ENCODE measurements around the gene TNXB. TPM values are rescaled to one million over a fixed set of nuclear protein-coding genes. Genes with fewer than 3 reads are reported as not detected.

The TNXB gene
- total and polyA plus RNA-seq, 9 of the 15 experiments (the other 6 are each of a cell fraction or from before 2014, with no cell fraction given) = 0.14 to 28.1 (median 12.4) TPM

DNA sequence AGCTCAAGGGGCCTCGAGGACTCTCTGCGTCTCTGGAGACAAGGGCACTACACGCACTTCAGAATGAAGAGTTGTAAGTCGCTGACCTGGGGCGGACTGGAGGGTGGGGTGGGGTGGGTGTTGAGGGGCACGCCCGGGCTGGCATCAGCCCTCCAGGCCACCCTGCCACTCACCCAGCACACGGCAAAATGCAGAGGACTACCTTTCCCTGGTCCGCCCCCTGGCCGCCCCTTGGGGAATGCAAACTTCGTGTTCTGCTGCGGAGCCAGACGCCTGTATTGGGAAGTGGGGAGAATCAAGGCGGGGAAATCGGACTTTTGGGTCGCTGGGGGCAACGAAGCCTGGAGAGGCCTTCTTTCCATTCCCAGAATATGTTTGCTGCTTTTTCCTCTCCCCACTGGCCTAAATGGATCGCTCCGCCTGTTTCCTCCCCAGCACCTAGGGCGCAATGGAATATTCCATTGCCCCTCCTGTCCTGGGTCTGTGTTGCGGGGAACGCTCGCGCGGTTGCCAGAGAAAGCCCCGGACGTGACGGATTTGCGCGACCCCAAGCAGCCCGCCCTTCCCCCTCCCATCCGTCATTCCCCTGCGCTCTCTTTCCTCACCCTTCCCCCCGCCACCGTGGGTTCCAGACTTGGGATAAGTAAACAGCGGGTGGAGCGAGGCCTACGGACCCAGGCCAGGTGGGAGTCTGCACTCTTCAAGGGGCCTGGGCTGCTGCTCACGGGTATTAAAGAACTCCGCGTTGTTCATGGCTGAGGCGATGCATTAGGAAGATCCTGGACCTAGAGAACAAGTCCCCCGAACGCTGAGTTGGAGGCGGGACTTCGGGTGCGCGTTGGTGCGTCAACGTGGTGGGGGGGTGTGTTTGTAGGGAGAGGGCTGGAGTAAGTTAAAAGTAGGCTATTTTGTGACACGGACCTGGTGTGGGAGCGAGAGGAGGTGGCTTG lies 44.7 kb upstream of the TNXB start, which contains the start of gene PPT2 (continued):
- TF ChIP-seq, protein P1, sequence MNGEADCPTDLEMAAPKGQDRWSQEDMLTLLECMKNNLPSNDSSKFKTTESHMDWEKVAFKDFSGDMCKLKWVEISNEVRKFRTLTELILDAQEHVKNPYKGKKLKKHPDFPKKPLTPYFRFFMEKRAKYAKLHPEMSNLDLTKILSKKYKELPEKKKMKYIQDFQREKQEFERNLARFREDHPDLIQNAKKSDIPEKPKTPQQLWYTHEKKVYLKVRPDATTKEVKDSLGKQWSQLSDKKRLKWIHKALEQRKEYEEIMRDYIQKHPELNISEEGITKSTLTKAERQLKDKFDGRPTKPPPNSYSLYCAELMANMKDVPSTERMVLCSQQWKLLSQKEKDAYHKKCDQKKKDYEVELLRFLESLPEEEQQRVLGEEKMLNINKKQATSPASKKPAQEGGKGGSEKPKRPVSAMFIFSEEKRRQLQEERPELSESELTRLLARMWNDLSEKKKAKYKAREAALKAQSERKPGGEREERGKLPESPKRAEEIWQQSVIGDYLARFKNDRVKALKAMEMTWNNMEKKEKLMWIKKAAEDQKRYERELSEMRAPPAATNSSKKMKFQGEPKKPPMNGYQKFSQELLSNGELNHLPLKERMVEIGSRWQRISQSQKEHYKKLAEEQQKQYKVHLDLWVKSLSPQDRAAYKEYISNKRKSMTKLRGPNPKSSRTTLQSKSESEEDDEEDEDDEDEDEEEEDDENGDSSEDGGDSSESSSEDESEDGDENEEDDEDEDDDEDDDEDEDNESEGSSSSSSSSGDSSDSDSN (IDR thresholded peaks at IDR 0.05; ENCODE audit: borderline replicate concordance in 1 of 2, low read depth in 2 of 2, low read length in 2 of 2) = peak in 1 of 2 experiments; percentile 19; a peak in 1 of 4 replicates
- no peak for TF ChIP-seq SRSF7 (optimal IDR thresholded peaks at IDR 0.05; ENCODE audit: low read depth, low read length)
- no peak for TF ChIP-seq PML (IDR thresholded peaks at IDR 0.05; ENCODE audit: low read length)
- TF ChIP-seq, protein P2, sequence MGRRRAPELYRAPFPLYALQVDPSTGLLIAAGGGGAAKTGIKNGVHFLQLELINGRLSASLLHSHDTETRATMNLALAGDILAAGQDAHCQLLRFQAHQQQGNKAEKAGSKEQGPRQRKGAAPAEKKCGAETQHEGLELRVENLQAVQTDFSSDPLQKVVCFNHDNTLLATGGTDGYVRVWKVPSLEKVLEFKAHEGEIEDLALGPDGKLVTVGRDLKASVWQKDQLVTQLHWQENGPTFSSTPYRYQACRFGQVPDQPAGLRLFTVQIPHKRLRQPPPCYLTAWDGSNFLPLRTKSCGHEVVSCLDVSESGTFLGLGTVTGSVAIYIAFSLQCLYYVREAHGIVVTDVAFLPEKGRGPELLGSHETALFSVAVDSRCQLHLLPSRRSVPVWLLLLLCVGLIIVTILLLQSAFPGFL (CRISPR knock-in tag; IDR thresholded peaks at IDR 0.05) = peak; percentile 97
- peak; percentile 78; the same call in 1 of the 2 replicates for TF ChIP-seq TFAP4 (CRISPR knock-in tag; IDR thresholded peaks at IDR 0.05; ENCODE audit: borderline replicate concordance)
- no peak for TF ChIP-seq ELF2 (CRISPR knock-in tag; IDR thresholded peaks at IDR 0.05)
- TF ChIP-seq, protein P3, sequence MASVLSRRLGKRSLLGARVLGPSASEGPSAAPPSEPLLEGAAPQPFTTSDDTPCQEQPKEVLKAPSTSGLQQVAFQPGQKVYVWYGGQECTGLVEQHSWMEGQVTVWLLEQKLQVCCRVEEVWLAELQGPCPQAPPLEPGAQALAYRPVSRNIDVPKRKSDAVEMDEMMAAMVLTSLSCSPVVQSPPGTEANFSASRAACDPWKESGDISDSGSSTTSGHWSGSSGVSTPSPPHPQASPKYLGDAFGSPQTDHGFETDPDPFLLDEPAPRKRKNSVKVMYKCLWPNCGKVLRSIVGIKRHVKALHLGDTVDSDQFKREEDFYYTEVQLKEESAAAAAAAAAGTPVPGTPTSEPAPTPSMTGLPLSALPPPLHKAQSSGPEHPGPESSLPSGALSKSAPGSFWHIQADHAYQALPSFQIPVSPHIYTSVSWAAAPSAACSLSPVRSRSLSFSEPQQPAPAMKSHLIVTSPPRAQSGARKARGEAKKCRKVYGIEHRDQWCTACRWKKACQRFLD (CRISPR knock-in tag; IDR thresholded peaks at IDR 0.05) = peak; percentile 77; the same call in 1 of the 2 replicates
- peak; percentile 10; the same call in 1 of the 2 replicates for TF ChIP-seq ZNF12 (CRISPR knock-in tag; IDR thresholded peaks at IDR 0.05)
- peak; percentile 62 for TF ChIP-seq ZNF431 (CRISPR knock-in tag; IDR thresholded peaks at IDR 0.05)
- TF ChIP-seq CAMTA2 (CRISPR knock-in tag; conservative IDR thresholded peaks at IDR 0.05) = no peak
- no peak for TF ChIP-seq ZNF780A (CRISPR knock-in tag; IDR thresholded peaks at IDR 0.05)
- no peak for TF ChIP-seq HMG20B (CRISPR knock-in tag; IDR thresholded peaks at IDR 0.05)
- TF ChIP-seq NR2C1 (IDR thresholded peaks at IDR 0.05) = peak; percentile 69
- TF ChIP-seq NR2C1 (tag; IDR thresholded peaks at IDR 0.05) = peak; percentile 59
- TF ChIP-seq, protein P4, sequence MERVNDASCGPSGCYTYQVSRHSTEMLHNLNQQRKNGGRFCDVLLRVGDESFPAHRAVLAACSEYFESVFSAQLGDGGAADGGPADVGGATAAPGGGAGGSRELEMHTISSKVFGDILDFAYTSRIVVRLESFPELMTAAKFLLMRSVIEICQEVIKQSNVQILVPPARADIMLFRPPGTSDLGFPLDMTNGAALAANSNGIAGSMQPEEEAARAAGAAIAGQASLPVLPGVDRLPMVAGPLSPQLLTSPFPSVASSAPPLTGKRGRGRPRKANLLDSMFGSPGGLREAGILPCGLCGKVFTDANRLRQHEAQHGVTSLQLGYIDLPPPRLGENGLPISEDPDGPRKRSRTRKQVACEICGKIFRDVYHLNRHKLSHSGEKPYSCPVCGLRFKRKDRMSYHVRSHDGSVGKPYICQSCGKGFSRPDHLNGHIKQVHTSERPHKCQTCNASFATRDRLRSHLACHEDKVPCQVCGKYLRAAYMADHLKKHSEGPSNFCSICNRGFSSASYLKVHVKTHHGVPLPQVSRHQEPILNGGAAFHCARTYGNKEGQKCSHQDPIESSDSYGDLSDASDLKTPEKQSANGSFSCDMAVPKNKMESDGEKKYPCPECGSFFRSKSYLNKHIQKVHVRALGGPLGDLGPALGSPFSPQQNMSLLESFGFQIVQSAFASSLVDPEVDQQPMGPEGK (CRISPR knock-in tag; IDR thresholded peaks at IDR 0.05; ENCODE audit: borderline replicate concordance) = no peak
- peak in 1 of 2 experiments; percentile 31; a peak in 2 of 3 replicates for TF ChIP-seq CBX3 (IDR thresholded peaks at IDR 0.05; ENCODE audit: borderline replicate concordance in 1 of 2, low read length in 2 of 2)
- TF ChIP-seq HCFC1 (IDR thresholded peaks at IDR 0.05; ENCODE audit: low read depth, low read length) = peak; percentile 83

All from K562 (cell line).